GM12878 (cell line): ENCODE measurements around the gene CD52. TPM values are rescaled to one million over a fixed set of nuclear protein-coding genes. Genes with fewer than 3 reads are reported as not detected.

Experiments used
- EED ChIP-seq: sonication (generic); IDR thresholded peaks from 2 replicates; pipeline ENCODE4 v1.6.1; 2016; ENCODE audit warnings: antibody characterized with exemption, low read depth
- MXI1 ChIP-seq: fragments of 150-350 bp; IDR thresholded peaks from 2 replicates; pipeline ENCODE4 v1.6.1; 2011; ENCODE audit warnings: low read depth, mild to moderate bottlenecking, inconsistent platforms, low read length, improper control_type of control experiment
- NFYA ChIP-seq: IDR thresholded peaks from 2 replicates; pipeline ENCODE4 v1.6.1; 2011; ENCODE audit warnings: low read depth, mild to moderate bottlenecking, low read length, improper control_type of control experiment, borderline replicate concordance
- SMAD1 ChIP-seq: fragments of 450-650 bp; IDR thresholded peaks from 2 replicates; pipeline ENCODE4 v1.6.1; 2018; ENCODE audit warnings: mild to moderate bottlenecking, low read depth; ENCODE audit not compliant: partially characterized antibody
- ZNF687 ChIP-seq: fragments of 450-650 bp; IDR thresholded peaks from 2 replicates; pipeline ENCODE4 v1.6.1; 2017; ENCODE audit warnings: mild to moderate bottlenecking, moderate library complexity
- polyA plus RNA-seq, 11 experiments: library from polyadenylated mRNA; depleted of rRNA in 4 of 11; unstranded in 6 of 11; stranded (reverse) in 5 of 11; fragments of >200 nt; fragmentation: Nextera tagmentation in 4 of 11; fragmentation: Illumina TruSeq in 1 of 11; extraction: Ambion mirVana in 4 of 11; extraction: Trizol in 1 of 11; gene quantifications; 1 replicate in 1 of 11; 2 replicates in 10 of 11; pipeline versions ENCODE4 v1.2.1 to v1.2.3, GENCODE V29; 2011 to 2016; ENCODE audit warnings: inconsistent platforms in 2 of 11, missing spikeins in 2 of 11, low read depth in 1 of 11
- total RNA-seq, 4 experiments: library from RNA; depleted of rRNA in 3 of 4; stranded (reverse); fragments of >200 nt in 3 of 4; fragmentation: Illumina TruSeq in 1 of 4; extraction: Trizol in 1 of 4; gene quantifications; 2 replicates each; pipeline versions ENCODE4 v1.2.1 to v1.2.3, GENCODE V29; 2013 to 2021
- TF ChIP-seq, protein P1 (sequence below), 3 experiments: IDR thresholded peaks in 2 of 3; conservative IDR thresholded peaks in 1 of 3; 2 replicates each; pipeline ENCODE4 v1.5.1; 2011; ENCODE audit warnings: low read depth in 3 of 3, low read length in 3 of 3, mild to moderate bottlenecking in 3 of 3, control low read depth in 2 of 3, moderate library complexity in 2 of 3, inconsistent platforms in 1 of 3, mixed read lengths in 1 of 3; ENCODE audit not compliant: control insufficient read depth in 2 of 3, insufficient read depth in 1 of 3; ENCODE audit errors: extremely low read depth in 1 of 3

Gene CD52
- total and polyA plus RNA-seq, 10 of the 15 experiments (the other 5 are each of a cell fraction or from before 2014, with no cell fraction given), result 237 to 2,736 (median 532) TPM

DNA sequence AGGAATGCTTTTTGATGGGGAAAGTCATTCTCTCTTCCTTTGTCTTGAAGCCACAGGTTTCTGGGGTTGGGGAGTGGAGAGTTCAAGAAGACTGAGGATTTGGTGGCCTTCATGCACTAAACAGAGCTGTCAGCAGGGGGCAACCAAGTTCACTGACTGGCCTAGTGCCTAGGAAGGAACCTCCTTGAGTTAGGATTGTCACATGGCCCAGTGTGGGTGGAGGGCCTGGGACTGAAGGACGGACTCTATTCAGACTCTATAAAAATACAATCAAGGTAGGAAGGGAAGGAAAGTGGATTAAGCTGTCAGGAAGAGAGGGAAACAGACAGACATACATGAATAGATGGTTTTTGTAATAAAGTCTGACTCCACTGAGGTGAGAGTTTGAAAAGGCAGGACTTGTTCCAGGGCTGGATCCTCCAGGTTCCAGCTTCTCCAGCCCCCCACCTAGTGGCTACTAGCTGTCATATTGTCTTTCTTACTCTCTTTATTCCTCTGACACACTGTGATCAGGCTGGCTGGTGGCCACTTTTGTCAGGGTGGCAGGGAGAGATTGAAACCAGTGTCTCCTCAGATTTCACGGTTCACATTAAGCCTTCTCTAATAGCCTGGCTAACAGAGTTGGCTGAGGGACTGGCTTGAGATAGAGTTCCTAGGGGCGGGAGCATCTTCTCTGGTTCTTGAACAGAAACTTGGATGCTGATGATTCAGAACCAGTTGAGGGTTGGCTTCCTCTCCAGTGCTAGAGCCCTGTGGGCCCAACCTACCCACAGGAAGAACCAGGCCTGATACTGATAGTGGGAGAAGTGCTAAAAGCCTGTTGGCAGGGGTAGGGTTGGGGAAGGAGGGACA, 42.0 kb upstream of the CD52 start (continued):
- TF ChIP-seq NFYA (no peak), ZNF687 (no peak), MXI1 (peak; percentile 58; the same call in 1 of the 2 replicates), SMAD1 (no peak), EED (no peak)
- TF ChIP-seq, protein P1, sequence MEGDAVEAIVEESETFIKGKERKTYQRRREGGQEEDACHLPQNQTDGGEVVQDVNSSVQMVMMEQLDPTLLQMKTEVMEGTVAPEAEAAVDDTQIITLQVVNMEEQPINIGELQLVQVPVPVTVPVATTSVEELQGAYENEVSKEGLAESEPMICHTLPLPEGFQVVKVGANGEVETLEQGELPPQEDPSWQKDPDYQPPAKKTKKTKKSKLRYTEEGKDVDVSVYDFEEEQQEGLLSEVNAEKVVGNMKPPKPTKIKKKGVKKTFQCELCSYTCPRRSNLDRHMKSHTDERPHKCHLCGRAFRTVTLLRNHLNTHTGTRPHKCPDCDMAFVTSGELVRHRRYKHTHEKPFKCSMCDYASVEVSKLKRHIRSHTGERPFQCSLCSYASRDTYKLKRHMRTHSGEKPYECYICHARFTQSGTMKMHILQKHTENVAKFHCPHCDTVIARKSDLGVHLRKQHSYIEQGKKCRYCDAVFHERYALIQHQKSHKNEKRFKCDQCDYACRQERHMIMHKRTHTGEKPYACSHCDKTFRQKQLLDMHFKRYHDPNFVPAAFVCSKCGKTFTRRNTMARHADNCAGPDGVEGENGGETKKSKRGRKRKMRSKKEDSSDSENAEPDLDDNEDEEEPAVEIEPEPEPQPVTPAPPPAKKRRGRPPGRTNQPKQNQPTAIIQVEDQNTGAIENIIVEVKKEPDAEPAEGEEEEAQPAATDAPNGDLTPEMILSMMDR (IDR thresholded peaks at IDR 0.05 in 2 of 3, conservative IDR thresholded peaks at IDR 0.05 in 1 of 3; ENCODE audit: control insufficient read depth in 2 of 3, extremely low read depth in 1 of 3, insufficient read depth in 1 of 3, low read depth in 3 of 3, low read length in 3 of 3), result peak; percentile 86 to 89 (median 88)
